ENCODE results near the gene FOS. TPM values are rescaled to one million over a fixed set of nuclear protein-coding genes. Genes with fewer than 3 reads are reported as not detected.

FOS gene
- total and polyA plus RNA-seq, 2 of the 13 experiments (the other 11 are each of a cell fraction or from before 2014, with no cell fraction given), result 15.9 to 24.2 TPM

GRCh38 chr14:75277008-75277814 lies 1.4 kb upstream of the FOS start (continued):
- TF ChIP-seq CHD4 (IDR thresholded peaks at IDR 0.05; ENCODE audit: borderline replicate concordance, low read length) (no peak), ZHX1 (CRISPR knock-in tag; IDR thresholded peaks at IDR 0.05; ENCODE audit: low read depth) (no peak), XRCC5 (optimal IDR thresholded peaks at IDR 0.05; ENCODE audit: low read length) (no peak), ZNF446 (CRISPR knock-in tag; IDR thresholded peaks at IDR 0.05) (peak; percentile 33; the same call in 1 of the 2 replicates), MXI1 (IDR thresholded peaks at IDR 0.05; ENCODE audit: borderline replicate concordance, low read depth, low read length) (peak; percentile 96), ZFY (CRISPR knock-in tag; IDR thresholded peaks at IDR 0.05) (peak; percentile 78), SRY (CRISPR knock-in tag; IDR thresholded peaks at IDR 0.05) (no peak; the same call in 1 of the 2 replicates), AHDC1 (CRISPR knock-in tag; IDR thresholded peaks at IDR 0.05; ENCODE audit: borderline replicate concordance) (no peak), MNT (IDR thresholded peaks at IDR 0.05) (peak; percentile 12; the same call in 1 of the 2 replicates), ZNF770 (CRISPR knock-in tag; IDR thresholded peaks at IDR 0.05) (peak; percentile 62; the same call in 1 of the 2 replicates), ZNF644 (CRISPR knock-in tag; IDR thresholded peaks at IDR 0.05; ENCODE audit: low read depth) (no peak), MTA3 (CRISPR knock-in tag; IDR thresholded peaks at IDR 0.05) (no peak), ELF4 (CRISPR knock-in tag; IDR thresholded peaks at IDR 0.05; ENCODE audit: borderline replicate concordance) (no peak), ZFP41 (CRISPR knock-in tag; IDR thresholded peaks at IDR 0.05; ENCODE audit: borderline replicate concordance) (peak; percentile 61; the same call in 1 of the 2 replicates), ZNF546 (CRISPR knock-in tag; conservative IDR thresholded peaks at IDR 0.05) (no peak), ZNF615 (CRISPR knock-in tag; IDR thresholded peaks at IDR 0.05; ENCODE audit: borderline replicate concordance) (no peak)
